HG03066 (cell line): Measurements from ENCODE around the gene CNNM2.

ENCODE experiments used
- ATAC-seq: cut with Tn5 transposase; IDR thresholded peaks from one replicate; pipeline ENCODE4 v1.9.1; 2021; ENCODE audit warnings: low read depth; ENCODE audit not compliant: unreplicated experiment

The CNNM2 gene

DNA sequence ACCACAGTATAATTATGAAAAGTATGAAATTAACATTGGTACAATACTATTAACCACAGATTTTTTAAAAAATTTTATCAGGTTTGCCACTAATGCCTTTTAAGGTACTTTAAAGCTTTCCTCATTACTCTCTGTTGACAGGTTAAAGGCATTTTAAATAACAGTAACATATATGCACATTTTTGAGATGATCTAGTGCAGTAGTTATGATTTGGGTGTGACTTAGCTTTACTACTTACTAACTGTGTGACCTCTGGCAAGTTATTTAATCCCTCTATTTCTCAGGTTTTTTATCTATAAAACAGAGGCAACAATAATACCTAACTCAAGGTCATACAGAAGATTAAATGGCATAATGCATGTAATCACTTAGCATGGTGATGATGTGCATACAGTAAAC, 180.1 kb downstream of the CNNM2 start:
- no peak for ATAC-seq

DNA sequence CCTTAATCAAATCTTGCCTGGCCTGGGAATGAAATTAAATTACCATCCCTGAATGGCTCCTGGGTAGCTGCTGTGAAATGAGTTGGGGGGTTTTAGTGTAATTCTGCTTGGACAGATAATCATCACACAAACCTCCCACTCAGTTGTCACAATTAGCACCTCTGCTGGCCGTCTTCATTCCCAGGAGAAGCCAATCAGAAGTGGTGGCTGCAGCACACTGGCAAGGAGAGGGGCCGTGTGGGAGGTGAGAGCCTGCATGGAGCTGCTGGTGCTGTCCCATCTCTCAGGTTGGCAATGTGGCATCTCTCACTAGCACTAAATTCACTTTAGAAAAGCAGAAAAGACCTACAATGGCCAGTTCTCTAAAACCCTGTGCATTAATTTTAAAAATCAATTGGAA, 182.5 kb downstream of the CNNM2 start:
- ATAC-seq: no peak

GRCh38 chr10:103102195-103102594, 184.1 kb downstream of the CNNM2 start:
- no peak for ATAC-seq

DNA sequence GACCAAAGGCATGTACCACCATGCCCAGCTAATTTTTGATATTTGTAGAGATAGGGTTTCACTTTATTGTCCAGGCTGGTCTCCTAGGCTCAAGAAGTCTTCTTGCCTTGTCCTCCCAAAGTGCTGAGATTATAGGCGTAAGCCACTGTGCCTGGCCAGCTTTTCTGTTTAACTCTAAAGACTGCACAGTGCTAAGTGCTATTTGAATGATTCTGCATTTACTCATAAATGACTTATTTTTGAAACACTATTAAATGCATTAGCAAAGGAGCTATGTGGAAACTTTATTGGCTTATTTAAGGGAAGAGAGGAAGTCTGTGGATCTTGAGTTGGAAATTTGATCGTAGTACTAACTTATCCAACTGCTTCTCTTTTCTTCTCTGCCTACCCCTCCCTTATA, 185.9 kb downstream of the CNNM2 start:
- no peak for ATAC-seq

GRCh38 chr10:103104721-103105120, 186.6 kb downstream of the CNNM2 start:
- ATAC-seq: no peak

DNA sequence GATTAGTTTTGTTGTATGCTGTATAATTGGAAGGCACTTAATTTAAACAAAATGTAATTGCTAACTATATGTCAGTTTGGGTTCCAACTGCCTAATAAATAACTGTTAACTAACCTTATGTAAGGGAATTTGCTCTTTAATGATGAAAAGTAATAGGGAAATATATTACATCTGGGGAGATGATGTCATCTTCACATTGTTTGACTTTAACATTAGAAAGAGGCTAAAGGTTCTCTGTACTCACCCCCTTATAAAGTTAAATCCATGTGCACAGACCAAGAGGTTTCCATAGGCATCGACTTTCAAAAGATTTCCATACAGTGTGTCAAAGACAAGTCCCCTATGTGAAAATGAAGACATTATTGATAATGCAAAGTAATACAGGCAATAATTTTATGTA, 187.4 kb downstream of the CNNM2 start:
- ATAC-seq: no peak

DNA sequence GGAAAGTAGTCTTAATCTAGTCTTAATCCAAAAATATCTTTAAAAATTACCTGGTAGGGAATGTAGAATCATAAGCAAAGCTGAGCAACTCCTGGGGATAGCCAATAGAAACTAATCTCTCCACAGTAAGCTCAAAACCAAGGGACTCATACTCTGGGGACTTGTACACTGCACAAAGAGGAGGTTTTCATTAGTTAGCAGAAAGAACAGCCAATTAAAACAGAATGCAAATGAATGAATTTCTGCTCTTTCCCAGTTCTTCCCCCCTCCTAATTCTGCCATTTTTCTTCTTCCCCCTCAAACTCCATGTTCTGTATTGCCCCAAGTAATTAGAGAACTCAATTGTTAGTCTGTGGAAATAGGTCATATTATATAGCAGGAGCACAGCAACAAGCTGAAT, 188.4 kb downstream of the CNNM2 start:
- no peak for ATAC-seq

DNA sequence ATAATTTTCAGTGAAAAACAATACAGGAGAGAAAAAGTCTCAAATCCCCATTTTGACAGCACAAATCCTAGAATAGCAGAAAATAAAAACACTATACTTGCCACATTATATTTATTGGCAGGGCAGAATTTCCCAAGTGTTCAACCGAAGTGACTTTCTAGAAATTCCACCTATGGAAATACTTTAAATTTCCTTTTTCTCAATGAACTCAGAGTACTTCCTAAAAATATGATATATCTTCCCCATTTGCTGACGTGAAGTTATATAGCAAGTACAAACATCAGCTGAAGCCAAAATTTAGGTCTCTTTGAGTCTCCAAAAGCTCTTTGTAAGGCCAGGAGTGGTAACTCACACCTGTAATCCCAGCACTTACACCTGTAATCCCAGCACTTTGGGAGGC, 191.7 kb downstream of the CNNM2 start:
- no peak for ATAC-seq

DNA sequence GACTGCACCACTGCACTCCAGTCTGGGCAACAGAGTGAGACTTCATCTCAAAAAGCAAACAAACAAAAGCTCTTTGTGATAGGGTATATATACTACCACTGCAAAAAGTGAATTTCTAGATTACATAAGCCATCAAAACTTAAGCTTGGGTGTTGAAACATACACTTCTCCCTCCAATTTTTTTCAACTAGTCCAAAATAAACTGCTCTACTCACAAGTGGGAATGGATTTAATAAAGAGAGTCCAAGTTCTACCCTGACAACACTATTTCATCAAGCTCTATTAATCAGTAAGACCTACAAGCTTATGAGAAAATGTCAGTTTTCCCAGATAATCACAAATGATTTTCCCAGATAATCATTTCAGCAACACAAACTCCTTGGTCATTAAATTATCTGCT, 192.3 kb downstream of the CNNM2 start:
- ATAC-seq: no peak

- ATAC-seq: peak; percentile 70
Measured at GRCh38 chr10:103111031-103111917, 193.2 kb downstream of the CNNM2 start.

DNA sequence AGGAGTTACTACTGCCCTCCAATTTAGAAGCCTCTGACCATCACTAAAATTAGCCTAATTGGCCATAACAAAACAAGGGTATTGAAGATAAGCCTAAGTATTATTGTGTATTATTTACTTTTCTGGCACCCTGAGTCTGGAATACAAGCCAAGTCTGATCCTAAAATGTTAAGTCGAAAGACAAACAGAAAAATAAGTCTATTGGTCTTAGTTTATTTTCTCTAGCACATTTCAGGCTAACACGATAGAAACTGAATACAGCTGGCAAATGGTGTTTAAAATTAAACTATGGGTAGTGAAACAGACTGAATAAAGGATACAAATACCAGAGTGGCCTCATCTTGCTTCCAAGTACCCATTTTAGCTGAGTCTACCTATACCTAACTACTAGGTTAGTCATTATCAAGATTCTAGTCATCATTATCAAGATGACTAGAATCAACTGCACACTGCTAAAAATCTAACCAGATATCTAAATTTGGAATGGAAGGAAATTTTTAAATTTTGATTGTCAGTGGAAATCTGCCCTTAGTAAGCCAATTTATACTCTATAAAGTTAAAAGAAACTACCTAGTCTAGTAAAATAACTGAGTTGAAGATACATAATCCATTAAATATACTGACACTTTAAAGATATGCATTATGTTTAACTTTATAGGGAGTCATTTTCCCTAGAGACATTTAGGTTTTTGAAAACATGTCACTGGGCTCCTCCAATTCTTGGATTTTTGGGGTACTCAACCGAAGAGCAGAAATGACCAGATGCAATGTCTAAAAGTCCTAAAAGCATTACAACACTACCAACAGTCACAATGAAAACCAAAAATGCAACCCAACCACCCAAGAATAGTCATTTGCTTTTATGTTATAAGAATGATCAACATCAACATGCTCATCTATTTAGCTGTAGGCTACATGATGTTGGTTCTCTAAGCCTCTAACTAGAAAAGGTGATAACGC, 194.1 kb downstream of the CNNM2 start:
- ATAC-seq: peak; percentile 42

- ATAC-seq: no peak
Measured at GRCh38 chr10:103114876-103115275, 196.8 kb downstream of the CNNM2 start.

GRCh38 chr10:103117247-103117646, 199.2 kb downstream of the CNNM2 start:
- no peak for ATAC-seq

DNA sequence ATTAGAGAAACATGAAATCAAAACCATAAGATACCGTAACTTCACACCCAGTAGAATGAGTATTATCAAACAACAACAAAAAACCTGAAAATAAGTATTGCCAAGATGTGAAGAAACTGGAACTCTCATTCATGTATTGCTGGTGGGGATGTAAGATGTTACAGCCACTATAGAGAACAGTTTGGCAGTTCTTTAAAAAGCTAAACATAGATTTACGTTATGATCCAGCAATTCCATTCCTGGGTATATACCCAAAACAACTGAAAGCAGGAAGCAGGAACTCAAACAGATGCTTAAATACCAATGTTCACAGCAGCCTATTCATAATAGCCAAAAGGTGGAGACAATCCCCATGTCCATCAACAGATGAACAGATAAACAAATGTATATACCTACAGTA, 202.5 kb downstream of the CNNM2 start:
- no peak for ATAC-seq

- ATAC-seq: no peak
Measured at GRCh38 chr10:103120977-103121735, 203.1 kb downstream of the CNNM2 start.

DNA sequence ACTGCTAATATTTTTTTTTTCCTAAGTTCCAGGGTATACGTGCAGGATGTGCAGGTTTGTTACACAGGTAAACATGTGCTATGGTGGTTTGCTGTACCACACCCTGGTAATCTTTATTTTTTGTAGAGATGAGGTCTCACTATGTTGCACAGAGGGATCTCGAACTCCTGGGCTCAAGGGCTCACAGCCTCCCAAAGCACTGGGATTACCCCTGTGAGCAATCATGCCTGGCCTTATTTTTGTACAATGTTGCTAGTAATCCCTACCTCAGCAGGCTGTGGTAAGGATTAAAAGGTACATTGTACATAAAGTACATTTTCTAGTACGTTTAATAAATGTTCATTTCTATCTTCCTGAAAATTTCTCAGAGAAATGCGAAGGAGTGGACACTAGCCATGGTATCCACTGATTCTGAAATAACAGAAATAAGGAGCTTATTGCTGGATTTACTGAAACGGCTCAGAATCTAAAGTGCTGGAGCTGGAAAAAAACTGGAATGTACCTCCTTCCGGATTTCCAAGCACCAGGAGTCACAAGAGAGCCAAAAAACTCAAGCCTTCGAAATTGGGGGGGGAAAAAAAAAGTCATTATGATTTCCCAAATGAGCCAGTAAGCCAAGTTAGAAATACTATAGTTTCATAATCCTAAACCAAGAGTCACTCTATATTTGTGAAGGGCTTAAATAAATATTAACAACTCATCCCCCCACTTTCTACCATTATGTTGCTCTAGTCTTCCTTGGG, 205.4 kb downstream of the CNNM2 start:
- ATAC-seq: no peak

- ATAC-seq: no peak
Measured at GRCh38 chr10:103124420-103125096, 206.5 kb downstream of the CNNM2 start.

DNA sequence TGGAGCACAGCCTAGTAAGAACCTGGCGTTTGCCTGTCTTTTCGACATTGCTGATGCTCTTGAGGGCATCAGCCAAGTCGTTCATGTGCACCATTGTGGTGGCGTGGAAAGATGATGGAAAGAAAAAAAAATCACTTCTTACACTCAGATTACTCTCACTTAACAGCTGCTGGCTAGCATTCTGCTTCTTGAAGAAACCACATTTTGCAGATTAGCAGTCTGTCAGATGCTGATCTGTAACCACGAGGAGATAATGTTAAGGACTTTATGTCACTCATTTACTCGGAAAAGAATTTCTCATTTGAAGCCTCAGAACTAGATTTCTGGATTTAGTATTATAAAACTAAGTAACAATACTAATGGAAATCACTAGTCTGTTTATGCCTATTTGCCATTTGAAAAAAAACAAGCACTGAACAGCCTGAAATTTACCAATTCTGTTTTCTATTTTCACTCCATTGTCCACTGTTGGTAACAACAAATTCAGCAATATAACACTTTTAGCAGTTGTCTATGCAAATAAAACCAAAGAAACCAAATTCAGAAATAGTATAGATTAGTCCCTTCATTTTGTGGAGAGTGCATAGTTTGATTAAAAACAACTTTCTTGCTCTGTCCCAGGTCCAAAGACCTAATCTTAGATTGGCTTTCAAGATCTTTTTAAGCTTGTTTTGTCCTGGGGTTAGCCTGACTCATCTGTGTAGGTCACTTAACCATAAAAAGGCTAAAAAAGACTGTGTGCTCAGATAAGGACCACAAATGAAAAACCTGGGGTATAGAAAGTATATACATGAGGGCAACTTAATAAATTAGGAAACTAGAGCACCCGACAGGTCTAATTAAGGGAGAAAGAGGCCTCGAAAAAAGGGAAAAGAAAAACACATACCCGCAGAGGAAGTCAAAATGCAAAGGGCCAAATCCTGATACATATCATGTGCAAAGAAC, 207.5 kb downstream of the CNNM2 start:
- peak; percentile 82 for ATAC-seq
